GM11168 (cell line): ENCODE data around the gene TUBGCP3.

ENCODE experiments used
- in situ Hi-C: fragments of 300-500 bp; cut with MboI; formaldehyde crosslinking; loops from one replicate; pipeline ENCODE4 v1.12.0; 2022; ENCODE audit warnings: low sequenced_read_pairs; ENCODE audit not compliant: unreplicated experiment

The TUBGCP3 gene

GRCh38 chr13:112545856-112546255, 42.1 kb downstream of the TUBGCP3 start:
- in situ Hi-C loops: no loop called here

DNA sequence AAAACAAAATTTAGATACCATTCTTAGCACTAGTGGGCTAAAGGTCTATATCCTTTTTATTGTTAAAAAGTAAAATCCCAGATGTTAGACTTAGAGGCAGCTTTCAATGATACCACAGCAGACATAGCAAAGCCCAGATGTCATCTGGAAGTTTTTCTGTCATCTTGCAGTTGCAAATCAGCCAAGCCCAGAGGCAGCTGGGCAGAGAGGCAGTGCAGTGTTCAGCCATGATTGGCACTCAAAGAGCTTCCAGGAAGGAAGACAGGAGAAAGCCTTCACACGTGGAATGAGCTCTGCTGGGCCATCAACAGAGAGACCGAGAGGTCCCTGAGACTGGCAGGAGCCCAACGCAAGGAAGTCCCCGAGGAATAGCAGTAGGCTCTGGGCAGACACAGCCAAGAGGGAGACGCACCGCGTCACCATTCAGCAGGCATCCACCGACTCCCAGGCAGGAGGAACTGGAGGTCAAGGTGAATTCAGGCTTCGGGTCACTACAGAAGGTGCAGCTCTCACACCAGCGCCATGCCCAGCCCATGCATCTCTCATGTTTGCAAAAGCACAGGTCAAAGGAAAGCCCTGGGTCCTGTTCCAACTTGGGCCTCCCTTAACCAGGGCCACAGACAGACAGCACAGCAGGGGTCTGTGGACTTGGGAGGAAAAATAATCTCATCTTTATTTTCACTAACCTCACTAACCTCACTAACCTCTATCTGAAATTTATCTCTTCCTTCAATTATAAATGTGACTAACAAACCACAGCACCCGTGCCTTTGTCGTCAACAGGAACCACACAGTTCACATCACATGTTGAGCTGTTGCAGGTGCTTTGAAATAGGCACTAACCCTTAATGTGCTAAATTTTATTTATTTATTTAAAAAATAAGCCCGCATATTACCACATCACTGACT, 54.9 kb downstream of the TUBGCP3 start:
- in situ Hi-C loops: no loop called here

DNA sequence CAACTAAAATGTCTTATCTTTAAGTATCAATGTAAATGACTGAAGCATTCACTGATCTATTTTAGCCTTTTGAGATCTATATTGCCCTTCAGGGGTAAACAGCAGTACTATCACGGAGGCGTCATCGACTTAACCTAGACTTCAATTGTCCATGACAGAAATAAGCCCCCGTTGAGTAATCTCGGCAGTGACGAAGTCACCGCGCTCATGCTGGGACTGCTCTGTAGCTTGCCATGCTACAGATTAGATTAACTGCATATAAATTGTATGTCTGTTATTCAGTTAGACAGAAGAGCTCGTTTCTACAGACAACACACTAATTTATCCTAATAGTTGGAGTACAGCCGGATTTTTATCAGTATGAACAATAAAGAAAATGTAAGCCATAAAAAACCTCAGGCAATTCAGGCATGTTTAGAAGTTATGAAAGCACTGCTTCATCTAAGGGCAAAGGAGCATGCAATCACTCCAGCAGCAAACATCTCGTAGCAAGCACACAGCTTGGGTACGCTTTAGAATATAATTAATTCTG, 56.6 kb downstream of the TUBGCP3 start:
- in situ Hi-C loops: no loop called here

DNA sequence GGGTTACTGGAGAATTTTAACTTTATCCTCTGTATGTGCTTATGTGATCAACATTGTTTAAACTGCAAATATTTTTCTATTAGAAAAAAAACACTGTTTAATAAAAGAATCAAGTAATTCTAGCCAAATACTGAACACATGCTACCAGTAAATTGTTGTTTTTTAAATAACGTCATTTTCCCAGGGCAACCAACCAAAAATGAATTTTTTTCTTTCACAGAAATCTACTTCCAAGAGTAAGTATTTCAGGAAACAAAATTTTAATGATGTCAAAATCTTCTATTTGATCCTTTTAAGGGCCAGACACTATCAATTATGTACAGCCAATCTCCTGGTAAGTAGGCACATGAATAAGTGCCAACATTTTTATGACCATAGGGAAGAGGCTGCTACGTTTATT, 57.1 kb downstream of the TUBGCP3 start:
- in situ Hi-C loops: no loop called here

- in situ Hi-C loops: no loop called here
These were observed 58.7 kb downstream of the TUBGCP3 start for GRCh38 chr13:112529216-112529615.

GRCh38 chr13:112526146-112526853, 61.7 kb downstream of the TUBGCP3 start:
- in situ Hi-C loops: no loop called here

DNA sequence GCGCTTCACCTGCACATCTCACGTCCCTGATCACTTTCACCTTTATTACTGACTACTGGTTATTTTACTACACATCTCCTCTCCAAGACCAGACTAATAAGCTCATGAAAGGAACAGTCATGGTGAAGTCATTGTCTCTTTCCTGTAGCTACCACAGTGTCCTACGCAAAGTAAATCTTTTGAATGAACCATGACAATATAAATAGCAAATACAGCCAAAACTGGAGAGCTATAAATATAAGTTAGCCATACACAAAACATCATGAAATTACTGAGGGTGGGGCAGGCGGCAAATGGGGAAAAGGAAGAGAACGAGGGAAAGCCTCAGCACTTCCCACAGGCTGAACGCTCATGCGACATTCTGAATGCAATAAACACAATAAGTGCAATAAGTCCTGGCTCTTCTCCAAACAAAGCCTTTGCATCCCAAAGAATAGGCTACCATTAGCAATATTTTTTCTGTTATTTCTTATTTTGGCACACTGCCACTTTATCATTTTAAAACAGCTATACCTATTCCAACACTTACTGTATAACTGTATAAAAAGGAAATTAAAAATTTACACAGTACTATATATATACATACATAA, 62.5 kb downstream of the TUBGCP3 start:
- in situ Hi-C loops: no loop called here

DNA sequence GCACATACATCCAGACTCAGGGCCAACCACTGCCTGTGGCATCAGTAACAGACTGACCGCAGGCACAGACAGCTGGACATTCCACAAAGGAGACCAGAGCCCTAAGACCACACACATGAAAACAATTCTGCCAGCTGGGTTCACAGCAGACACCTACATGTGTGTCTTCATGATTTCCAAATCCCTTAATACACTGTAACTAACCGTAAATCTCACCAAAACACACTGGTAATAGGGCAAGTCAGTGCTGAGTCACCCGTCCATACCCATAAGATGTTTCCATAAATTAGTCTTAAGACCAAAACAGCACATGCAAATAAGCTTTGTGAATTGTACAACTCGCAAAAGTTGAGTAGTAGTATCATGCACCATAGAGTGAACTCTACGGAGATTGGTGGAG, 65.4 kb downstream of the TUBGCP3 start:
- in situ Hi-C loops: no loop called here

GRCh38 chr13:112521073-112521685, 66.8 kb downstream of the TUBGCP3 start:
- in situ Hi-C loops: no loop called here

DNA sequence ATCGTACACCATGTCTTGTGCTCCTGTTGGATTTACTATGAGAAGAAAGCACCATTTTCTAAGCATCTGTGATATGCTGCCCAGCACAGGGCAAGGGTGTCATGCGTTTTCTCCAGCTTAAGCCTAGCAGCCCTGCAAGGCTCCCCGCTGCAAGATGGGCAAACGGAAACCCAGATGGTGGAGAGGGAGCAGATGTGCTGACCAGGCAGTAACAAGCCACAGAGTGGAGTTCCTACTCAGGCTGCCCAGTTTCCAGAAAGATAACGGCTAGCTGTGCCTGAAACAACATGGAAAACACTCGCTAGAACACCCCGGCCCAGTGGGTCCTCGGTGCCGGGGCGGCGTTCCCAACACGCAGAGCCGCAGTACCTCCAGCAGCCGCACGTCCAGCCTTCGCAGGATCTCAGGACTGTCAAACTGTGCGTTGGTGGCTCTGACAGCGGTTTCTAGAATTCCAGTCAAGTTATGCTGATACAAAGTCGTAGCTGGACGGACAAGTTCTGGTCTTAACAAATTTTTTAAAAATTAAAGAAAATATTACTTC, 68.4 kb downstream of the TUBGCP3 start:
- in situ Hi-C loops: no loop called here

- in situ Hi-C loops: no loop called here
These were observed 71.7 kb downstream of the TUBGCP3 start for GRCh38 chr13:112516218-112516617.

DNA sequence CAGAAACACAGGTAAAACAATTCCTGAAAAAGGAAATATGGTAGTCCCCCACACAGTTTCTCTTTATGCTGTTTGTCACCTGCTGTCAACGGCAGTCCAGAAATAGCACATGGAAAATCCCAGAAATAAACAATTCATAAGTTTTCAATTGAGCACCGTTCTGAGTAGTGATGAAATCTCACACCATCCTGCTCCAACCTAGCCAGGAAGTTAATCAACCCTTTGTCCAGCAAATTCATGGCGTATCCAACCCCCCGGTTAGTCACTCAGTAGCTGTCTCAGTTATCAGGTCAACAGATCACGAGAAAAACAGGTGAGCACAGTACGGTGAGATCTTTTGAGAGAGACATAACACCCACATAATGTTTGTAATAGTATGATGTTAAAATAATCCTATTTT, 74.2 kb downstream of the TUBGCP3 start:
- in situ Hi-C loops: no loop called here

GRCh38 chr13:112510987-112511685, 76.8 kb downstream of the TUBGCP3 start:
- in situ Hi-C loops: no loop called here

- in situ Hi-C loops: no loop called here
These were observed 77.8 kb downstream of the TUBGCP3 start for GRCh38 chr13:112510002-112510780.

DNA sequence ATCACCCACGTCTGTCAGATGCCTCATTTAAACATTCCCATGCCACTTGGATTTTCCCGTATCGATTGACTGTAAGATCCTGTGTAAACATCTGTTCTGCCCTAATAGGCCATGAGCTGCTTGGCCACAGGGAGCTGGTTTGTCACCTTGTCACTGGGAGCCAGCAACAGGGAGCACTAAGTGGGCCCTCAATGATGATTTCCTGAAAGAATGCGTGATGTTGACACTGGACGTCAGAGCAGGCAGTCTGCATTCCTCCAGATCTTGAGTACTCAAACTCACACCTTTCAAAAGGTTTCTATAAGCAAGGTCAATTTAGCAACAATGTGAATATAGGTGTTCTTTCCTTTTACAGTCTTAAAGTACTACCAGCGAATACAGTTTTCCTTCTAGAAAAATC, 78.8 kb downstream of the TUBGCP3 start:
- in situ Hi-C loops: no loop called here

DNA sequence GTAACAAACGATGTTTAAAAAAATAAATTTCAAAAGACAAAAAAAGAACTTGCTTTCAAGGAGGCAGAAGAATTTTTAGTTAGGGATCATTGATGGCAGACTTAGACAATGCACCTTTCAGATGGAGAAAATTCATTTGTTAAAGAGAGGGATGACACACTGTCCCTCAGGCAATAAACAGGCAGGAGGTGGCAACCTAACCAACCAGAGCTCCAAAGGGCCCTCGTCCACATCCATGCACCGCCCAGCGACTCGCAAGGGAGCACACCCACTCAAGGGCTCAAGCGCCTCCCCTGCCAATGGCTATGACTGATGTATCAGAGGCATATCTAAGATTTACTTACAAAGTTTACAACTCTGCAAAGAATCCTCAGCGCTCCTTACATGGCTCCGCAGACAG, 81.9 kb downstream of the TUBGCP3 start:
- in situ Hi-C loops: no loop called here

DNA sequence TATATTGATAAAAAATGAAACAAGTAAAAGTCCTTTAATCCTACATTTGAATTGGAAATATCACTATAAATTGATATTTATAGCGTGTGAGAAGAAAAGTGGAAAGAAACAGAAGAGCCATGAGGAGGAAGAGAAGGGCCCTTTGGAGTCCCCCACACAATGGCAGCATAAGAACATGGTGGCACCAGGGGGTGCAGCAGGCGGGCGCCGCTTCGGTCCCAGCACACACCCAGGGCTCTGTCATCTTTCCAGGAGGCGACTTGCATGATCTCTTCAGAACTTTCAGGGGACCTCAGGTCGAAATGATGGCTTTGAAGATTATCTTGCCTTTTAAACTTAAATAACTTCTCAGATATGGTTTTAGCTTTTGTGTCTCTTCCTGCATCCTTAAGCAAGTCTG, 91.8 kb downstream of the TUBGCP3 start:
- in situ Hi-C loops: no loop called here

DNA sequence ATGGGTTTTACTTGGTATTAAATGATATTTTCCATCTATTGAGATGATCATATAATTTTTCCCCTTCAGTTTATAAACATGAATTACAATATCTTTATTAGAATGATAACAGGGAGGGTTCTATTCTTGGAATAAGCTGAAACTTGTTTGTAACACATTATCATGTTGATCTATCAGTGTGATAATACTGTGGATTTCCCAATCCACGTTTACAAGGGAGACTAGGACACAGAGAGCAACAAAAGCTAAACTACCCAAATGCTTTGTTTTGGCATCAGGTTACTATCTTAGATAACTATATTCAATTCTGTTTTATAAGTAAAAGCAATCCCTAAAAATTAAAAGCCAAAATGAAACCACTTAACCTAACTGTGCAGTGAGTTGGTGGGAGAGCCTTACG, 92.5 kb downstream of the TUBGCP3 start:
- in situ Hi-C loops: no loop called here

- in situ Hi-C loops: no loop called here
These were observed 98.8 kb downstream of the TUBGCP3 start for GRCh38 chr13:112489199-112489598.
